MM.1S (cell line): ENCODE measurements around the gene TMEM174.

ENCODE experiments used
- CTCF ChIP-seq: fragments of 300-600 bp; sonication (generic); IDR thresholded peaks from 2 replicates; pipeline ENCODE4 v1.5.1; 2016; ENCODE audit warnings: antibody characterized with exemption, low read length, mixed read lengths
- EZH2 ChIP-seq: fragments of 300-600 bp; sonication (generic); optimal IDR thresholded peaks from 2 replicates; pipeline ENCODE3; 2017; ENCODE audit warnings: low read depth, mild to moderate bottlenecking, antibody characterized with exemption, low read length, mixed read lengths

GRCh38 chr5:73193592-73193991 lies 20.6 kb downstream of the TMEM174 start:
- no peak for TF ChIP-seq CTCF
- TF ChIP-seq EZH2: no peak
